Lung microvascular endothelial cell (primary cell): Measurements from ENCODE around the gene CTIF. TPM values are rescaled to one million over a fixed set of nuclear protein-coding genes. Genes with fewer than 3 reads are reported as not detected.
A peak's percentile ranks its signal among the peaks of the same experiment; 100 is the strongest.

ENCODE experiments used
- DNase-seq, 2 donors: peaks; one replicate each; pipeline versions ENCODE4 v3.0.0 to v3.0.0-alpha.2; 2010; ENCODE audit warnings: low read depth in 2 of 2
- total RNA-seq: library from RNA; depleted of rRNA; stranded (reverse); fragments of >200 nt; gene quantifications from 2 replicates; pipeline ENCODE4 v1.2.1, GENCODE V29; 2014

Gene CTIF
- total RNA-seq, 1 donor from 2014 or later = 18.1 TPM

DNA sequence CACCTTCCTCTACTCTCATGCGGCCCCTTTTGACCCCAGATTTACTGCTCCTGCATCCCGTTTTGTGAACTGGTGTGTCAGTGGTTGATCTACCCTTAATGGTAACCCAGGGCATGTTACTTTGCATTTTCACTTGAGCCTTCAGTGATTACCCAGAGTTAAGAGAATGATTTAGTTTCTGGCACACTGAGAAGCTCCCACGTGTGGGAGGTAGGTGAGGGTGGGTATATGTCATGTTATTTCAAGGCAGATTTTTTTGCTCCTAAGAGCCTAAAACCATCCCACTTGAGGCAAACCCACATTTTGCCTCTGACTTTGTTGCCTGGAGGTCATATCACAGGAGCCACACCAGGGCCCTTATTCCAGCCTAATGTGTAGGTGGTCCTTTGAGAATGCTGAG, 186.7 kb downstream of the CTIF start:
- no peak for DNase-seq

DNA sequence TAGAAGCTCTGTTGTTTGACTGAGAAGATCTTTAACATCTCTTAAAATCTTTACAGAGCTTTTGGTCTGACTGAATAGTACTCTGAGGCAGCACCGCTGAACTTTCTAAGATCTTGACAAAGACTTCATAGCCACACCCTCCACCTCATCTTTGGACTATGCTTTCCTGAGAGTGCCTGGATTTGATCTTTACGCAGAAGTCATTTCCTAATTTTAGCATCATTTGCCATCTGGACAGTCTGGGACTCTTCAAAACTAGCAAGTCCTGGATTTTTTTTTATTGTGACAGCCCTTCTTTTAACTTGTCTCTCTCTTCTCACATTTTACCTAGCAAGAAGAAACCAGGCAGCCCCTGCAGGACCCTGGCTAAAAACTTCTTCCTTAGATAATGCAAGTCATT, 188.8 kb downstream of the CTIF start:
- peak in 1 of 2 donors; percentile 41 for DNase-seq

DNA sequence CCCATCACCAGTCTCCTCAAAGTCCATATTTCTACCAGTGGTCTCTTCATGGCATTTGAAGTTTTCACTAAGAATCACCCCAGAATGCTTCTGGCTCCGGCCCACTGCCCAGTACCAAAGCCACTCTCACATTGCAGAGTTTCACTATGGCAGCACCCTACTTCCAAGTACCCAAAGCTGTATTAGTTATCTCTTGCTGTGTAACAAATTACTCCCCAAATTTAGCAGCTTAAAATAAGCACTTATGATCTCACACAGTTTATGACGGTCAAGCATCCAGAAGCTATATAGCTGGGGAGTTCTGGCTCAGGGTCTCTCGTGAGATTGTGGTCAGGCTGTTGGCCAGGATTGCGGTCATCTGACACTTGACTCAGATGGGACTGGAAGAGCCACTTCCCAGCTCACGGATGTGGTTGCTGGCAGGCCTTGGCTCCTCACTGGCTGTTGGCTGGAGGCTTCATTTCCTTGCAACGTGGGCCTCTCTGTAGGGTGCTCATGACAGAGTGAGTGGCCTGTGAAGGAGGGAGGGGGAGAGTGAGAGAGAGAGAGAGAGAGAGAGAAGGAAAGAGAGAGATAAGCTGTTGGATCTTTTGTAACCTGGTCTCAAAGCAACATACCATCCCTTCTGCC, 189.5 kb downstream of the CTIF start:
- peak in 1 of 2 donors; percentile 96 for DNase-seq

DNA sequence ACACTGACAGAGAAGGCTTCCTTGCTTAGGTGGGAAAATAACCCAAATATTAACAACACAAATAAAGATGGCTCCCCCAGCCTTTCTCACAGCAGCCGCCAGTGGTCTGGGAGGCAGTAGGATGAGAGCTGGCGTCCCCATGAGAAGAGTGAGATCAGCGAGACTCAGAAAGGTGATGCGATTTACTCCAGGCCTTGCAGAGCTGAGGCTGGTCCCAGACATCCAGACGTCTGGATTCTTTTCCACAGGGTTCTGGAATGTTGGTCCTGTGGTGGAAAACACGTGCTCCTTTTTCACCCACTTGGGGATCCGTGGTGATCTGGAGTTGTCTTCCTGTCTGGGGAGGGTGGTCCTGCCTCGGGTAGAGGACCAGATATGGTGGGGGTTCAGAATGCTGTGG, 190.6 kb downstream of the CTIF start:
- peak in 1 of 2 donors; percentile 20 for DNase-seq

DNA sequence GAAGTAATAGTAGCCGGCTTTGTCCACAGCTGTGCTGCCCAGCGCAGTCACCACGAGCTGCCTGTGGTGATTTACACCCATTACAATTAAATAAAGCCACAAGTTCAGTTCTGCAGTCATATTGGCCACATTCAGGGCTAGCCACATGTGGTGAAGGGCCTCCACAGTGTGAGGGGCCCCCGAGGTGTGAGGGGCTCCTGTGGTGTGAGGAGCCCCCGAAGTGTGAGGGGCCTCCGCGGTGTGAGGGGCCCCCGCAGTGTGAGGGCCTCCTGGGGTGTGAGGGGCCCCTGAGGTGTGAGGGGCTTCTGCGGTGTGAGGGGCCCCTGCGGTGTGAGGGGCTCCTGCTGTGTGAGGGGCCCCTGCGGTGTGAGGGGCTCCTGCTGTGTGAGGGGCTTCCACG, 191.2 kb downstream of the CTIF start:
- no peak for DNase-seq

DNA sequence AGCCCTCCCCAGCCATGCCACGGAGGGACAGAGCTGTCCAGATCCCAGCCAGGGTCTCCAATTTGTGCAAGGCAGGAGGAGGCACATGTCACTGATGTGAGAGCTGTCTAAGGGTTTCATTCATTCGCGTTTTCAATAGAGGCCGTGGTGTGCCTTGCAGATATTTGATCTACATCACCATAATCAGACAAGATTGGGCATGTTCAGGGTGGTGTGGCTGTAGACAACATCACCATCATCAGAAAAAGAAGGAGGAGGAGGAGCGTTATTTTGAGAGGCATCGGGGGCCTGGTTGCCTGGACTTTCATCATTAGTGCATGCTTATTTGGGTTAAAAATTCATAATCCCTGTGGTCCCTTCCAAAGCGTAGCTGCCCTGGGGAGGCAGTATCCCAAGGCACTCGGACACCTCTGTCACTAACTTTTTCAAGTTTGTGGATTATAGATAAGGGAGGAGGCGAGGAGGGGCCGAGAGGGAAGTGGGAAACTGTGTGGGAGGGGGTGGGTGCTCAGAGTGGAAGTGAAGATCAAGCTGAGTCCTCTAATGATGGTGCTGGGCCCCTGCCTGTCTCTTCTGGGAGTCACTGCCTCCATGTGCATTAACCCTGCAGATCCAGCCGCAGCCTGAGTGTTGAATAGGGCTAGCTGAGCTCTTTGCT, 194.1 kb downstream of the CTIF start:
- DNase-seq = no peak

DNA sequence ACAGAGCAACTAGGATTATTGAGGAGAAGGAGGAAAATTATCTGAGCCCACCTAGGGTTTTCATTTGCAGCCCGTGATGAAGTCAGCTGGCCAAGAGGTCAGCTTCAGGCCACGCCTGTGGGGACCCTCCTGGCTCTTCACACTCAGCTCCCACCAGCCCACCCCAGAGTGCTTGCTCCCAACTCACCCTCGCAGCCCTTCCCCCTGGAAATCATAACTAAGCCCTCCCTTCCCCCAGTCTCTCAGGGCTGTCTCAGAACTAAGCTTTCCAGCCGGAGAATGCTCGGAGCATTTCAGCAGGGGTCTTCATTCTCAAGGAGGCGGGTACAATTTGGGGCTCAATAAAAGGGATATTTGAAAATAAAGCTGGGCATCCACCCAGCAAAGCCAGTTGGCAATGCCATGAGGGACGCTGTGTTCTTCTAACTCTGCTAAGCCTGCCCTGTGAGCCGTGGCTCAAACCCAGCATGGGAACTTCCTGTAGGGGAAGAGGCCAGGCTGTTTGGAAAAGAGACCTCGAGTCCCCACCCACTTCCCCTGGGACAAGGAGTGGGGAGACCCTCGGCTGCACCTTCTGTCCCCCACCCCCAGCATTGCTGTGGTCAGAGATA, 194.9 kb downstream of the CTIF start:
- DNase-seq = no peak

DNA sequence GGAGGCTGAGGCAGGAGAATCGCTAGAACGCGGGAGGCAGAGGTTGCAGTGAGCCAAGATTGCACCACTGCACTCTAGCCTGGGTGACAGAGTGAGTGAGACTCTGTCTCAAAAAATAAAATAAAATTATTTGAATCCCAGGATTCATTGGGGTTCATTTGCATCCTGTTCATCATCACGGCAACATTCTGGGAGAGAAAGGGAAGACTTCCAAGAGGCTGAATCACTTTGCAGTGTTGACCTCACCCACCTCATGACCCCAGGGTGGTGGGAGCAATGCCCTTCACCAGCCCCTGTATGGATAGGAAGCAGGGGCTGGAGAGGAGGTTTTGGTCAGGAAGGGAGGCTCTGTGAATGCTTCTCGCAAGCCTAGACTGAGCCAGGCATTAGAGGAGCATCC, 195.6 kb downstream of the CTIF start:
- DNase-seq = no peak

DNA sequence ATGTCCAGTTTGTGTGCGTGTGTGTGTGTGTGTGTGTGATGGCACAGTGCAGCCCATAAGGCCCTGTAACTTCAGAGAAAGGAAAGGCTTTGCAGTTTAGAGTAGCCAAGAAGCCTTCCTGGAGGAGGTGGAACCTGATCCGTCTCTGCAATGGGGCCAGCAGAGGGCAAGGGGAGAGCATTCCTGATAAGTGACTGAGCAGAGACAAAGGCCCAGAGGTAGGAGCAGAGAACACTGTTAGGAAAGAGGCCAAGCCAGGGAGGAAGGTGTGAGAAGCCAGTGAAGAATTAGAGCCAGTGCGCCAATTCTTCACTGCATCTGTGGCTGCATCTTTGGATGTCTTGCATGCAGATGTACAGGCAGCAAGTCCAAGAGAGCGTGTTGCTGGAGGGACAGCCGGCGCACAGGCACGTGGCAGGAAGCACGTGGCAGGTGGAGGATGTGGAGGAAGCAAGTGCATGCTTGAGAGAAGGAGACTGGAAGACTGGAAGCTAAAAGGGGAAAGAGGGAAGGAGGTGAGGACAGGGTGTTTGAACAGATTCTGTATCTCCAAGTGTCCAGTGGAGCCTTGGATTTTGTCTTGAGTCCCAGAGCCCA, 196.3 kb downstream of the CTIF start:
- DNase-seq = peak in 1 of 2 donors; percentile 76

DNA sequence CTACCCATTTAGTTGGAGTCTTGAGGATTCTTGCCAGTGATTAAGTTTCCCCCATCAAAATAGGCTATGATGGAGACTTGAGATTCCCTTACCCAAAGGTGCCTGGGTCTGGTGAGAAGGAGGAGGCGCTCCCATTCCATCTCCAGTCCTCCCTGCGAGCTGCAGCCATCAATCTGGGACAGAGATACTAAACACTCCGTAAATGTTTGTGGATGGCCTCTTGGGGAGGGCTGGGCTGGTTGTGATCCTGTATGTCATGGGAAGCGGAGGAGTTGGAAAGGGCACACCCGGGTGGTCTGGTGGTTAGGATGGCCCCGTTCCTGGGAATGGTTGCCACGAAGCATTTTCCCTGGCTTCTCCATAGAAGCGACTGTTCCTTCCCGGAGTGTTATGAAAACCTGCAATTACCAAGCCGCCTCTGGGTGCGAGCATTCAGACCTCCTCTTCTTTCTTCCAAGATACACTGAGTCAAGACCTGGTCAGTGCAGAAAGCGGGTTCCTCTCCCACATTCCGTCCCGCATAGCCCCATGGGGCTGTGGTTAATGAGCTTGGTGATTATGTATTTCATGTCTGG, 196.9 kb downstream of the CTIF start:
- no peak for DNase-seq

DNA sequence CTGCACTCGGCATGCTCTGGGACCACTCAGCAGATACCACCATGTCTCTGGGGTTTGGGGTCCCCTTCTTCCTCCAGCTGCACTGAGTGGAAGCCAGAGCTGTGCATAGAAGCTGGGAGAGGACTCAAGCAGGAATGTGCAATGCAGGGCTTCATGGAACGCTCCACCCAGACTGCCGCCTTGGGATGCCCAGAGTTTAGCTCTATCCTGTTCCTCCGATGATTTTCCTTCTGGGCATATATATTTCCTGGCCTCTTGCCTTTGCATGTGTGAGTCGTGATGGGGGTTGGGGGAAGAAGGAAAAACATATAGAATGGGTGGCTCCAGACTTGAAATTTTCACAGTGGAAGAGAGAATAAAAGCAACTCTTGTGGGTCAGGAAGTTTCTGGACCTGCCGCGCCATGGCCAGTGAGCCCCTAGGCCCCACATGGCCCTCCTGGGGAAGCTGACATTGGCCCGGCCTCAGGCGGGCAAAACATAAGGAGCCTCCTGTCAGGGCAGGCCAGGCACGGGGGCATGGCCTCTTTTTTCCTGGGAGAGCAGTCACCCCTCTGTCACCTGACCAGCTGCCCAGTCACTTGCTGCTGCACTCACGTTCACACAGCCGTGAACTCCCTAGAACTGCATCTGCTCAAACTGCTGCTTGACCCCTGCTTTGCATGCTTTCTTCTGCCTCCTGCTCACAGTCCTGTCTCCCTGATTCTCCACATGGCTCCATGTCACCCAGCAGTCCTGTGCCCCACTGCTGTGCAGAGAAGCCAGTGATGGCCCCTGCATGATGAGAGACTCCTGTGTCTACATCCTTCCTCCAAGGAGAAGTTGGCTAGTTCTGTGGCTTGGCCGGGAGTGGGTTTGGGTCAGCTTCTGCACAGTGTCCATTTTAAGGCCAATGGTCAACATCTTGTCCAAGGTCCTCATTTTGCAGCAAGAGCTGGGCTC, 197.8 kb downstream of the CTIF start:
- DNase-seq = no peak

DNA sequence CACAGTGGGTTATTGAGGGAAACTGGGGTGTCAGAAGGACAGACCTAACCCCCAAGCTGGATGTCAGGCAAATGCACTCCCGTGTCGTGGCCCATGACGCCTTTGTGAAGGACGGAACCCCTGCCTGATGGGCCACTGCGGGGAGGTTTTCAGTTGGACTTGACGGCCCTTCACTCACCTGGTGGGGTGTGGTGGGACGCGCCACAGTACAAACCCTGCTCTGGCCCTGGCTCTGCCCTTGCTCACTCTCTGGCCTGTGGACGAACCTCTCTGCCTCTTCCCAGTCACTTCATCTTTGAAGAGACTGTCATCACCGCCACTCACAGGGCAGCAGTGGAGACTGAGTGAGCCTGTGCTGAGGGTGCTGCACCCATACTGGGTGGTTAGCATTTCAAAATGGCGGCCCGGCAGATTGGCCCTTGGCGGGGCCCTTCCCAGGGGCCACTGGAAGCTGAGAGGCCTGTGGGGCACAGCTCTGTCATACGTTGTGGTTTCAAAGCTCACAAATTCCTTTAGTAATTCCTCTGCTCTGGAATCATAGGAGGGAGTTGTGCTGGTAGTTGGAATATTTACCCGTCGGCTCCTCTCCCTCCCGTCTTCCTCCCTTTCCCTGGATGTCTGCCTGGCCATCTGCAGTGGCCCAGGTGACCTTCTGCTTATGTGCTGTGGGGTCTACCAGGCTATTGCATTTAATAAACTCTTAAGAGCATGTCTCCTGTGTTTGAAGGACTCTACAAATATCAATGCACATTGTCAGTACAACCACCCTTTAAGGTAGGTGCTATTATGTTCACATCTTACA, 200.6 kb downstream of the CTIF start:
- DNase-seq = no peak

DNA sequence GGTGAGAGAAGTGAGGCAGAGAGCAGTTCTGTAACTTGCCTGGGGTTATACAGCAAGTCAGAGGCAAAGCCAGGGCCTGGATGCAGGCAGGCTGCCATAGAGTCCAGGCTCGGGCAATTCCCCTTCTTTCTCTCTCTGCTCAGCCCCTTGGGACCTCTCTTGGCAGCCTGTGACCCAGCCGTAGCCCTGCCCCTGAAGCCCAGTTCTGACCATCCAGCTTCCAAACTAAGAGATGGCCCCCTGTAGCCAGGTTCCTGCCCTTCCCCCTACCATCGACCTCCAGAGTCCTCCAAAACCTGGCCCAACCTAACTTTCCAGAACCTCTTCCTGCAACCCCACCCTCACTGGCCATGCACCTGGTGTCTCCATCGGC, 201.2 kb downstream of the CTIF start:
- no peak for DNase-seq

DNA sequence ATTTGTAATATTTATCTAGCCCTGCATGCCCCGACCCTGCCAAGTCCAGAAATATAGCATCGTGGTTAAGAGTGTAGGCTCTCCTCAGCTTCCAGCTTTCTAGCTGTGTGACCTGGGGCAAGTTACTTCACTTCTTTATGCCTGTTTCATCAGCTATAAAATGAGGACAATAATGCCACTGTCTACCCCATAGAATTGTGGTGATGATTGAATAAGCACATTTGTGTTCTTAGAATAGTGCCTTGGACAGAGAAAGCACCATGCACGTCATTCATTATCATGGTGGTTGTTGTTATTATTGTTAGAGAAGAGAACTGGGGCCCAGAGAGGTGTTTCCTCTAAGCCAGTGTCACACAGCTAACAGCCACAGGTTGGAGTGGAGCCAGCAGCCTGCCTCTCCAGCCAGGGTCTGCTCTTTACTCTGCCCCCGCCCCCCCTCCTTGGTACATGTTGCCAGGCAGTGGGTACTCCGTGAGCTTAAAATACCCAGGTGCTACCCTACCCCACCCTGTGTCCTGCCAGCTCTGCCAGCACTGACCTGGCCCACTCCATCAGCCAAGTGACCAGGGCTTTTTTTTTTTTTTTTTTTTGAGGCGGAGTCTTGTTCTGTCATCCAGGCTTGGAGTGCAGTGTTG, 202.1 kb downstream of the CTIF start:
- no peak for DNase-seq

DNA sequence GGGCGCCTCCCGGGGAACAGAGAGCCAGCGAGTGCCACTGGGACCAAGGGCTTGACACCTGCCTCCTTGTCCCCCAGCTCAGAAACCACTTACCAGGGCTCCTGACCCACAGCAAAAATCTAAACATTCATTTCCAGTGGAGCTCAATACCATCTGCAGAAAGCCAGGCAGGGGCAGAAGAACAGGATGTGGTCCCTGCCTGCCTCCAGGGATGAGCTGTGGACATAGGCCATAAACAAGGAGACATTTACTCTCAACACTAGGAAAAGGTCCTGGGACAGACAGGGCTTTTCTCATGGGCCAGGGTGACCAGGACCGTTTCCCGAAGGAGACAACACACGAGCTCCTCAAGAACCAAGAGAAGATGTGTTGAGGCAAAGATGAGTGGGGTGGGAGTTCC, 203.0 kb downstream of the CTIF start:
- DNase-seq = no peak

DNA sequence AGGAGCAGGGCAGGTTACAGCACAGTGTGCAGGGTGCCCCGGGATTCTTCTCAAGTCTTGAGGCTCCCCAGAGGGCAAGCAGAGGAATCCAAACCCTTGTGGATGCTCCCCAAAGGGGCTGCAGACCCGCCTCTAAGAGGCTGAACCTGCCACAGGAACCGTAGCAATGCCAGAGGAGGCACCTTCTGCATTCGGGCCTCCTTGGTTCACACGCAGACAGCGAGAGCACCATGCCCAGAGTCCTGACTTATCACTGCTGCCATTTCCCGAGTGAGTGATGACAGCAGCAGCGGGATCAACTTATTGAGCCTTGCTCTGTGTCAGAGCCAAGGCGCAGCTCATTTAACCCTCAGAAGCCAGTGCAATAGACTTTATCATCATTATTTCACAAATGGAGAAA, 203.5 kb downstream of the CTIF start:
- DNase-seq = no peak

DNA sequence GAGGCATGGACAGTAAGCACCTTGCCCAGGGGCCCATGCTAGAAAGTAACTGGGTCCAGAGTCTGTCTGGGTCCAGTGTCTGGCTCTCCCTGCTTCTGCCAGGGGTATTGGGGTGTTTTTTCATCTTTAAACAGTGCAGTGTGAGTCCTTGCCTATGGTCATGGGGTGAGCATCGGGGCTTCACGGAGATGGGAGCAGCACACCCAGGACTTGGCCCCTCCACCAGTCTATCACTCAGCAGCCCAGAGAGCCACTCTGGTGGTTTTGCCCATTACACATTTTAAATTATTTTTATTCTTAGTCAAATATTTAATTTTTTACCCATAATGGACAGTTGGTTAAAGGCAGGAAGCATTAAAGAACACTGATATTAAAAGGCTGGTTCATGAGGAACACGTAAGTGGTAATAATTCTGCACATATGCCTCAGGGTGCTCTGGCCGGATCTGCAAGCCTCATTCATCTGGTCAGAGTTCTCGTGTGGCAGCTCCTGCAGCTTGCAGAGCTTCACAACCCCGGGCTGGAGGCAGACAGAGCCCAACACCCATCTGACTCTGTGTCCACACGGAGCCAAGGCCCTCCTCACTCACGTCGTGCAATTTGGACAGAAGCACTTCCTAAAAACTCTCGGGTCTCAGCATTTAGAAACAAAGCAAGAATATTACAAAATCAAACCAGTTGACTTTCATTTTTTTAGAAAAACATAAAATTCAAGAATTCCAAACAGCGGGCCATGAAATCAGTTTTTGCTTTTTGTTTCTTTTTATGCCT, 204.1 kb downstream of the CTIF start:
- DNase-seq = no peak

DNA sequence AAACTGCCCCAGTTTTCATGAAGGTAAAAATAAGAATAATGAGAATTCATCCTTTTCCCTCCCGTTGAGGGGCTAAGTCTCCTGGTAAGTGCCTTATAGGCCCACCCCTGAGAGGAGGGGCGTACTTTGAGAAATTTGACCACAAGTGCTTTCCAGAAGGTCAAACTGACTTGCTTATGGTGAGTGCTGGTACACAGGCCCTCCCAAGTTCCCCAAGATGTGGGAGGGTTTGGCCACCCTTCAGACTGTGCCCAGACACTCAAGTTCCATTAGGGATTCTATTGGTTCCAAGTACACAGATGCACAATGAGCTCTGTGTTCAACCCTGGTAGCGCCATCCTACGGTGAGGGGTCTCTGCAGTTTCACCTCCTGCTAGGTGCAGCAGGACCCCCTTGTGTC, 205.1 kb downstream of the CTIF start:
- DNase-seq = no peak

DNA sequence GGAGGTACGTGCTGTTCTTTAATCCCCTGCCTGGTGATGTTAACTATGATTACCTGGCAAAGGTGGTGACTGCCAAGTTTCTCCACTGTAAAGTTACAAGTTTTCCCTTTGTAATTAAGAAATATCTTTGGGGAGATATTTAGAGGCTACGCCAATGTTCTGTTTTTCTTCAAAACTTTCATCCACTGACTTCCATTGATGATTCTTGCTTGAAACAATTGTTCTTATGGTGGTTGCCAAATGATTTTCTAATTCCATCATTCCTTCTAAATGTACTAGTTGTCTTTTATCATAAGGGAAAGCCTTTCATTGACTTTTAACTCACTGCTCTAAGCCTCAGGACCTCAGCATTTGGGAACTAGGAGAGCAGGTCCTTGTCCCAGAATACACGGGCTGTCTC, 206.5 kb downstream of the CTIF start:
- no peak for DNase-seq
